Right ventricle myocardium superior (tissue), 1 donor: ENCODE data around the gene FRMPD4. TPM values are rescaled to one million over a fixed set of nuclear protein-coding genes. Genes with fewer than 3 reads are reported as not detected.
"Not testable (repeated sequence)": the region's sequence is repeated elsewhere in the genome, so short reads cannot be mapped to it uniquely, and the experiment has no call there.

ENCODE experiments used
- ATAC-seq: fragments of 200-7000 bp; cut with Tn5 transposase; one replicate; pipeline ENCODE4 v1.9.1; 2020; ENCODE audit warnings: mild to moderate bottlenecking; ENCODE audit not compliant: poor library complexity
- DNase-seq: peaks from one replicate; pipeline ENCODE4 v3.0.0-alpha.2; 2020
- intact Hi-C: fragments of 100-400 bp; cut with DNase I; formaldehyde crosslinking; loops from one replicate; pipeline ENCODE4 v1.11.2; 2022
- long read RNA-seq: library from polyadenylated mRNA; unstranded; transcript quantifications from one replicate; pipeline ENCODE4 v2.0.0, GENCODE V29; 2021
- total RNA-seq: library from RNA; stranded (reverse); fragmentation: NEBNext Ultra II Directional; extraction: Animal tissue kit (Norgen Biotek cat#: 25700); gene quantifications from one replicate; pipeline ENCODE4 v1.2.1, GENCODE V29; 2021
- donor health status: DM: no; HTN: yes; CAD: no; lungs with severe emphysema.

Gene FRMPD4
- total RNA-seq: 1.3 TPM
- long read RNA-seq, partial matches to known transcripts: 0 of 3 reads
- long read RNA-seq, other reads (novel, unspliced or antisense): 2 of 3 reads

GRCh38 chrX:12138361-12139313, at the start of gene FRMPD4:
Gene FRMPD4, plus strand, starts transcription at chrX:12138473. Its CDS starts 499 bp downstream, at chrX:12138972.
- ATAC-seq (no peak), DNase-seq (no peak)
- intact Hi-C loops: no loop called here

DNA sequence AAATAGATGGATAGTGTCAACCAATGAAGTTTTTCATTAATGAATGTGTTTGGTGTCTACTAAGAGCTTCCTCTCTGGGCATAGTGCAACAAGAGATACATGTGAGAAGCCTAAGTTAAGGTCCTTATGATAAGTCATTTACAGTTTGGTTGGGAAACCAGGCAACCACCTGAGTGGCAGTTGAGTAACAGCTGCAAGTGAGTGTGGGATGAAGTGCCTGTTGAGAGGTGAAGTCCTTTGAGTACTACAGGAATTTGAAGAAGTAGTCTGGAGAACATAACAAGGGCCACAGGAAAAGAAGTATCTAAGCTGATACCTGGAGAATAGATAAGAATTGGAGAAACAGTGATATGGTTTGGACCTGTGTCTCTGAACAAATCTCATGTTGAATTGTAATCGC, 48.5 kb upstream of the FRMPD4 start:
- ATAC-seq (no peak), DNase-seq (no peak)
- intact Hi-C loops: no loop called here

GRCh38 chrX:12113321-12113720, 25.0 kb upstream of the FRMPD4 start:
- ATAC-seq (no peak), DNase-seq (no peak)
- intact Hi-C loops: no loop called here

DNA sequence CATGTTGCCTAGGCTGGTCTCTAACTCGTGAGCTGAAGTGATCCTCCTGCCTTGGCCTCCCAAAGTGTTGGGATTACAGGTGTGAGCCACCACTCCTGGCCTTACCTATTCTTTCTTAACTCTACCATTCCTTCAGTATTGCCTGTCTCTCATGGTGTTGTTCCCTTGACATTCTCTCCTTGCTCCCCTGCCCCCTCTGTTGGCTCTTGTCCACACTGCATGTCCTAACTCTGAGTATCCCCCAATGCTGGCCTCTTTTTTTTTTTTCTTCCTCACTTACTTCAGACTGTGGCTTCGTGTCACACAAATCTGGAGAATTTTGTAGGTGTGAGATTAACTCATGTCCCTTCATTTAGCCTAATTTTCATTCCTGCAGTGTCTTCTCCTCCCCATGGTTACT, 22.9 kb upstream of the FRMPD4 start:
- no peak for DNase-seq
- intact Hi-C loops: no loop called here
- ATAC-seq: no peak

- ATAC-seq: no peak
- intact Hi-C loops: no loop called here
- DNase-seq: no peak
These were observed 20.1 kb upstream of the FRMPD4 start for GRCh38 chrX:12118134-12118533.

GRCh38 chrX:12128017-12128416, 10.3 kb upstream of the FRMPD4 start:
- no peak for DNase-seq
- no peak for ATAC-seq
- intact Hi-C loops: no loop called here

- intact Hi-C loops: no loop called here
- ATAC-seq (no peak), DNase-seq (no peak)
These were observed 317 bp upstream of the FRMPD4 start for GRCh38 chrX:12137951-12138360.

- intact Hi-C loops: no loop called here
- DNase-seq: no peak
- no peak for ATAC-seq
These were observed 1.8 kb downstream of the FRMPD4 start for GRCh38 chrX:12139934-12140611.

GRCh38 chrX:12141511-12141910, 3.2 kb downstream of the FRMPD4 start:
- no peak for ATAC-seq
- no peak for DNase-seq
- intact Hi-C loops: no loop called here

- ATAC-seq (no peak), DNase-seq (no peak)
- intact Hi-C loops: no loop called here
These were observed 4.4 kb downstream of the FRMPD4 start for GRCh38 chrX:12142661-12143060.

- DNase-seq (no peak), ATAC-seq (no peak)
- intact Hi-C loops: no loop called here
These were observed 7.1 kb downstream of the FRMPD4 start for GRCh38 chrX:12145402-12145801.

GRCh38 chrX:12149670-12150407, 11.6 kb downstream of the FRMPD4 start:
- ATAC-seq: no peak
- intact Hi-C loops: no loop called here

DNA sequence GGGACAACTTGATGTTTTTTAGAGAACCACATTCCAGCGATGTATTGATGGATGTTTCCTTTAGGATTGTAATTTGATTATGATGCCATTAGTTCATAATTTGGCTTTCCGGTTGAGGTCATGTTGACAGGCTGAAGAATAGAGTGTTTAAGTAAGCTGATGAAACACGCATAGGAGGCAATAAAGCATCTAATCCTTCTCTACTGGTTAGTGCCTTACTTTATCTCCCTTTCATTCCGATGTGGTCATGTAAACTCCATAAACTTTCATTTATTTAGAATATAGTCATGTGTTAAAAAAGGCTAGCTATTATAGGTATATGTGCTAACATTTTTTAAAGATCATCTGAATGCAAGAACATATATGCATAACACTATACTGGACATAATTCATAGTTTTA, 15.0 kb downstream of the FRMPD4 start:
- no peak for ATAC-seq
- DNase-seq: no peak
- intact Hi-C loops: no loop called here

More at GRCh38 chrX:12149670-12150407, 11.6 kb downstream of the FRMPD4 start:
- DNase-seq: no peak

DNA sequence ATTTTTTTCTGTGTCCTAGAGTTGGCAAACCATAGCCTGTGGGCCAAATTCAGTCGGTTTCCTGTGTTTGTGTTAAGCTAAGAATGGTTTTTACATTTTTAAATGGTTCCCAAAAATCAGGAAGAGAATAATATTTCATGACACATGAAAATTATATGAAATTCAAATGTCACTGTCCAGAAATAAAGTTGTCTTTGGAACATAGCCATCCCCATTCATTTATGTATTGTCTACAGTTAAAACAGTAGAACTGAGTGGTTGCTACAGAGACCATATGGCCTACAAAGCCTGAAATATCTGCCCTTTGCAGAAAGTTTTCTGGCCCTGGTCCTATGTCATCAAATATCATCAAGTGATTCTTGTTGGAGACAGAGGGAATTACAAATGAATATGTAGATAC, 15.5 kb downstream of the FRMPD4 start:
- intact Hi-C loops: no loop called here
- no peak for DNase-seq
- ATAC-seq: no peak

DNA sequence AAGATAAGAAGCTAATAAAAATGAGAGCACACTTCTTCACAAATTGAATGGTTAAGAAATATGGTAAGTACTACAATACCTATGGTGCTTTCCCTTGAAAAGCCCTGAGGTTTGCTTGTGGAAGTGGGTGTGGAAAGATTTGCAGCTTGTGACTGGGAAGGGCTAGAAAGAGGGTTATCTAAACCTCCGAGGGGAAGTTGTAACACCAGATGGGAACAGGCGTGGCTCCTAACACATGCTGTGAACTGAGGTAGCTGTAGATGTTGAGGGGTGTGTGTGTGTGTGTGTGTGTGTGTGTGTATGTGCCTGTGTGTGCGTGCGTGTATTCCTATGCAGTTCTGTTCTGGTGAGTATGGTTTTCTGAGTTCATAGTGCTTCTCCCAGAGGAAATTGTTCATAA, 21.5 kb downstream of the FRMPD4 start:
- intact Hi-C loops: no loop called here
- ATAC-seq (no peak), DNase-seq (no peak)

GRCh38 chrX:12162420-12162819, 24.1 kb downstream of the FRMPD4 start:
- no peak for DNase-seq
- intact Hi-C loops: no loop called here
- no peak for ATAC-seq

GRCh38 chrX:12164180-12164579, 25.9 kb downstream of the FRMPD4 start:
- ATAC-seq, intact Hi-C loops, DNase-seq: not testable (repeated sequence)

DNA sequence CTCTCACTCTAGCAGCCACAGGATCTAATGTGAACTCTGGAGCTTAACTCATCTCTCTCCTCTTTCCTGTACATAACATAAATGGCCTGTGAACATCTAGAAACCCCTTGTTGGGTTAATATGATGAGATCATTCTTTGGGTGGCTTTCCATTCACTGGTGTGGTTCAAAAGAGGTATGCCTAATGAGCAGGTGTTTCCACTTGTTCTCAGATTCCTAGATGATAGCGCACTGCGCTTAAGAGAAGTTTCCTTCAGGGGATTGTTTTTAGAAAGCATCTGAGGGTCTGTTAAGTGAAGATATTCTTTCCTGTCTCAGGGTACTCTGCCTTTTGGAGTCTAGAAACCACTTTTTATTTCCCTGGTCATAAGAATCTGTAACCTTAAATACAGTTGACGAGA, 32.5 kb downstream of the FRMPD4 start:
- no peak for ATAC-seq
- DNase-seq: no peak
- intact Hi-C loops: no loop called here

DNA sequence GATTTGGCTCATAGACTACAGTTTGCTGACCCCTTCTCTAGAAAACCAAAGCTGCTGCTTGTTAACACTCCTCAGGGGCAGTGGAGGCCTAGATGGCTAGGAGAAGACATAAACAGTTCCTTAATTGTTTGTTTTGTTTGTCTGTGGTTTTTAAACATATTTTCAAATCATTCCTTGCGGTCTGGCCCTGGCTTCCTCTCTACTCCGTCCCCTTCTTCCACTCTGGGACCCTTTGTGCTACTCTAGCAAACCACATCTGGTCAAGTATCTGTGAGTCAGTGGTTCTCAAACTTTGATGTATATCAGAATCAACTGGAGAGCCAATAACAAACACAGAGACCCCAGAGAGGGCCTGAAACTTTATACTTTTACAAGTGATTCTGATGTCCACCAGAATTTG, 36.1 kb downstream of the FRMPD4 start:
- DNase-seq (no peak), ATAC-seq (no peak)
- intact Hi-C loops: no loop called here
